BLaER1 treated with 17β-estradiol and CSF1 and Interleukin-3, amounts not matched to agents 10 nM and 100 nM (cell line): ENCODE measurements around the gene TMEM239.
"Not testable (repeated sequence)": the region's sequence is repeated elsewhere in the genome, so short reads cannot be mapped to it uniquely, and the experiment has no call there.

Source experiments
- H3K27ac ChIP-seq, 11 experiments: shearing (Covaris generic); formaldehyde crosslinking; 2 replicates each; pipeline ENCODE4 v1.8.1; 2022
- H3K27me3 ChIP-seq, 11 experiments: shearing (Covaris generic); formaldehyde crosslinking; 2 replicates each; pipeline ENCODE4 v1.8.1; 2022
- H3K36me3 ChIP-seq, 11 experiments: shearing (Covaris generic); formaldehyde crosslinking; 2 replicates each; pipeline ENCODE4 v1.8.1; 2022
- H3K4me1 ChIP-seq, 10 experiments: shearing (Covaris generic); formaldehyde crosslinking; 2 replicates each; pipeline ENCODE4 v1.8.1; 2022
- H3K4me2 ChIP-seq, 11 experiments: shearing (Covaris generic); formaldehyde crosslinking; 2 replicates each; pipeline ENCODE4 v1.8.1; 2022
- H3K4me3 ChIP-seq, 10 experiments: shearing (Covaris generic); formaldehyde crosslinking; 2 replicates each; pipeline ENCODE4 v1.8.1; 2022
- H3K9ac ChIP-seq, 11 experiments: shearing (Covaris generic); formaldehyde crosslinking; 2 replicates each; pipeline ENCODE4 v1.8.1; 2022
- H3K9me3 ChIP-seq, 11 experiments: shearing (Covaris generic); formaldehyde crosslinking; replicated peaks in 1 of 11; 2 replicates each; pipeline ENCODE4 v1.8.1; 2022
- H4K20me1 ChIP-seq, 11 experiments: shearing (Covaris generic); formaldehyde crosslinking; 2 replicates each; pipeline ENCODE4 v1.8.1; 2022
- Cebpa-rat ChIP-seq, 11 experiments: shearing (Covaris generic); IDR thresholded peaks; 2 replicates each; pipeline ENCODE4 v1.8.1; 2022

TMEM239 gene

DNA sequence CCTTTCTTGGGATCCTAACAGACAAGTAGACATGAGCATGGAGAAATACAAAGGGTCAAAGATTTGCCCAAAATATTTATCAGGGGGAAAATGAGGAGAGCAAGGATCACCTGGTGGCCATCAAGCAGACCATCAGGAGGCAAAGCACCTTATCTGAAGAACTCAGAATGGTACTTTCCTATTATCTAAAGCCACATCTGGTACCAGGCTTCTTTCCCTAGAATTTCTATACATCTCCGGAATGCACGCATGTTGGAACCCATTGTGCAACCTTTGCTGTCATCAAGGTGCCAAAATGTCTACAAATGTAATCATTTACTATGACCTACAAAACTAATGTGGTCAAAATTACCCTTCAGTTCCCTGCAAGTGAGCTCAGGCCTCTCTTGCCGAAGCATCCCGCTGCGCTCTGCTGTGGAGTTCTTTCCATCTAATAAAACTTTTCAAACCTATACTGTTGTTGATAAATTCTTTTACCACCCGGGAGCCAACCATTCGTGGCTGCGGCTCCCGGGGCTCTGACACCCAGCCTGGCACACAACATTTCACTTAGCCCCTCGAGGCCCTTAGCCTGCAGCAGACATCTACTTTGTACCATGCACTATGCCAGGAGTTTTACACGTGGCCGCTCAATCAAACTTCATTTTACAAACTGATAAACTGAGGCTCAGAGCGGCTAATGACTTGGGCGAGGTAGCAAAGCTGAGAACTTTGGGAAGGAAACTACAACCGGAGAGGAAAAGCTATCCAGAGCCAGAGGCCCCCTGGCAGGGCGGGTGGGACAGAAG is 11.9 kb upstream of the TMEM239 start:
- H3K36me3 ChIP-seq, result no peaks in the 10 kb centered on the region
- no peaks in the 10 kb centered on the region for H4K20me1 ChIP-seq
- no peak overlapping the region for H3K4me3 ChIP-seq
- no peaks in the 10 kb centered on the region for H3K9me3 ChIP-seq
- TF ChIP-seq Cebpa-rat (IDR thresholded peaks at IDR 0.05), result no peak
- H3K4me1 ChIP-seq, result peaks cover 13 to 23% (median 16%) of the 10 kb centered on the region in 10 experiments
- no peak overlapping the region for H3K27ac ChIP-seq
- H3K27me3 ChIP-seq, result peaks cover 5 to 36% (median 27%) of the 10 kb centered on the region in 11 experiments; a peak in 17 of 22 replicates
- no peak overlapping the region for H3K9ac ChIP-seq
- H3K4me2 ChIP-seq, result no peak overlapping the region

DNA sequence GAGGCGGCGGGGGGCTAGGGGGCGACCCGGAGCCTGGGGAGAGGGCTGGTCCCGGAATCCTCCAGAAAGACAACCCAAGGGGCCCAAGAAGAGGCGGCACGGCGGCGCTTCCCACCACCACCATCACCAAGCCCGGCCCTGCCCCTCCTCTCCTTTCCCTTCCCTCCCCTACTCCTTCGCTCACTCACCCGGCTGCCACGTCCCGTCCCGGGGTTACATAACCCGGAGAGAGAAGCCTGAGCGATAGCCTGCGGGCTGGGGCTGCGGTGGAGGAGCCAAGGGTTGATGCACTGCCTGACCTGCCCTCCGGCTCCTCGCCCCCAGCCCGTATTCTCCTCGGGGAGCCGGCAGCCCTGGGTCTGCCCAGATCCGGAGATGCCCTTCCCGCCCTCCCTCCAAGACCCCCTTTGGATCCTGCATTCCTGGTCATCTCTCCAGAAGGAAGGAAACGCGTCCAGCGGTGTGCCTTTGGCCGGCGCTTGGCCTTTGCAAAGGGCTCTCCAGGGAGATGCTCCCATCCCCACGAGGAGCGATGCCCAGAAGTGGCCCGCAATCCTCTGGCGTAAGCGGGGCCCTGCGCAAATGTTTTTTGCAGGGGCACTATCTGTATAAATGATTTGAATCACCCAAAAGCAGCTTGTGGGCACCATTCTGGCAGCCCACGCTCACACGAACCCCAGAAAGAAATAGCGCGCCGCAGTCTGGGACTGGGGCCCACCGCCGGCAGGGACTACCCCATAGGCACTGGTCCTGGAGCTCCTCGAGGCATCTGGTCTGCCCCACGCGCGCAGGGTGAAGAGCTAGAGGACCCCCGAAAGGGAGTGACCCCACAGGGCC is 11.1 kb upstream of the TMEM239 start:
- H3K4me2 ChIP-seq, result no peak overlapping the region
- H3K9me3 ChIP-seq, result no peaks in the 10 kb centered on the region
- H3K4me1 ChIP-seq, result peaks cover 11 to 17% (median 13%) of the 10 kb centered on the region in 10 experiments
- H3K27ac ChIP-seq, result no peak overlapping the region
- TF ChIP-seq Cebpa-rat (IDR thresholded peaks at IDR 0.05), result no peak
- no peak overlapping the region for H3K4me3 ChIP-seq
- no peaks in the 10 kb centered on the region for H3K36me3 ChIP-seq
- no peak overlapping the region for H3K9ac ChIP-seq
- no peaks in the 10 kb centered on the region for H4K20me1 ChIP-seq
- H3K27me3 ChIP-seq, result peaks cover 5 to 36% (median 27%) of the 10 kb centered on the region in 11 experiments; a peak in 17 of 22 replicates

DNA sequence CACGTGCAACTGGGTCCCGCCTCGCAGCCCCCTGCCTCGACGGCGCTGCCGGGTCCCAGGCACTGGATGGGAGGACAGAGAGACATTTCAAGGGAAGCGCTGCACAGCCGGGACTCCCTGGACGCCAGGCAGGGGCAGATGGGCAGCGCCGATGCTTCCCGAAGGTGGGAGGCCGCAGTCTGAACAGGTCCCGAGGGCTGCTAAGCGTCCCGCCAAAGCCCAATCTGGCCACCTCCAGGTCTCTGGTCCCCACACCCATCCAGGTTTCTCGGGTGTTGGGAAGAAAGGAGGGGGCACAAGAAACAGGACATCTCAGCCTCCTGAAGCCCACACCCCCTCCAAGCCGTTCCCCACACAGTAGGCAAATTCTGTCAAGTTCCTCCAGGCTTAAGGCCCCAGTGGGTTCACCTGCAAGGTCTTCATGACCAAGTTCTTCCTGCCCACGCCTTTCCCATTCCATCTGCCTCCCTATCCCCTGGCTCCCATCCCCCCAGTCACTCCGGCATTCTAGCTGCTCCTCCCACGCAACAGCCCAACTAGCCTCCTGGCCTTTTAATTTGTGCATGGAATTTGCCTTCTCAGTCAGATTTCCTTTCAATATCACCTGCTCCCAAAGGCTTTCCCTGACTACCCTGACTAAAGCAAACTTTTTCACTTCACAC is 10.3 kb upstream of the TMEM239 start:
- Histone ChIP-seq H3K4me2 (no peak overlapping the region), H3K9me3 (no peaks in the 10 kb centered on the region)

DNA sequence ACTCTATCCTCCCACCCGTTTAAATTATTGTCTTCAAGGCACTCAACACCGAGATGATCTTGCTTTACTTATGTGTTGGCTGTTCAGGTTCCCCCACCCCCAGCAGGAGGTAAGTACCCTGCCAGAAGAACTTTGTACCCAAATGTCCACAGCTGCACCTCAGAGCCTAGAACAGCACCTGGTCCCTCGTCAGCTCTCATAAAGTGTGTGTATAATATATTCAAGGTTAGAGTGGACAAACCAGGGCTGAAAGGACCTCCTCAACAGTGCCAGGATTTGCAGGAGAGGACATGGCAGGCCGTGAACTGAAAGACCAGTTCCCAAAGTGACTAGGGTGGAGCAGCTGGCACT is 9.8 kb upstream of the TMEM239 start:
- no peak overlapping the region for H3K4me3 ChIP-seq
- TF ChIP-seq Cebpa-rat (IDR thresholded peaks at IDR 0.05), result no peak
- H3K4me2 ChIP-seq, result no peak overlapping the region
- H3K36me3 ChIP-seq, result no peaks in the 10 kb centered on the region
- no peaks in the 10 kb centered on the region for H4K20me1 ChIP-seq
- peaks cover 3 to 12% (median 7%) of the 10 kb centered on the region in 10 experiments for H3K4me1 ChIP-seq
- peaks cover 0 to under 1% (median 0%) of the 10 kb centered on the region in 11 experiments; a peak in 2 of 22 replicates for H3K9me3 ChIP-seq
- no peak overlapping the region for H3K27ac ChIP-seq
- H3K27me3 ChIP-seq, result peaks cover 5 to 36% (median 27%) of the 10 kb centered on the region in 11 experiments; a peak in 17 of 22 replicates
- H3K9ac ChIP-seq, result no peak overlapping the region

More for the DNA sequence above, 10.3 kb upstream of the TMEM239 start:
- Histone ChIP-seq H3K27ac (no peak overlapping the region), H3K36me3 (no peaks in the 10 kb centered on the region), H3K4me3 (no peak overlapping the region), H3K4me1 (peaks cover 8 to 17% (median 12%) of the 10 kb centered on the region in 10 experiments), H3K9ac (no peak overlapping the region), H3K27me3 (peaks cover 5 to 36% (median 27%) of the 10 kb centered on the region in 11 experiments; a peak in 17 of 22 replicates), H4K20me1 (no peaks in the 10 kb centered on the region)
- TF ChIP-seq Cebpa-rat (IDR thresholded peaks at IDR 0.05), result no peak

DNA sequence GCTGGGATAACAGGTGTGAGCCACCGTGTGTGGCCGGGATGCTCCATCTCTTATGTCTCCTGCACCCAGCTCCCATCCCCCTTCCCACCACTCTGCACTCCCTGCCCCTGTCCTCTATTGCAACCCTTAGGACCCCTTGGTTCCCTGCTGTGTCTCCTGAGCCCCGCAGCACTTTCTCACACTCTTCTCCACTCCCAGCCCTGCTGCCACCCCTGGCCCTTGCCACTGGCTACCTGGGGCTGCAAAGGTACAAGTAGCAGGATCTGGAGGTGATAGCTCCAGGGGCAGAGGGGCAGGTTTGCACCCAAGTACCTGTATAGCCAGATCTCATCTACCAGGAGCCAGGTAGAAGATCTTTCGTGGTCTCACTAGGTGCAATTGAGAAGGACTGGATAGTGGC is 9.1 kb upstream of the TMEM239 start:
- no peak for TF ChIP-seq Cebpa-rat (IDR thresholded peaks at IDR 0.05)
- Histone ChIP-seq H3K9me3 (peaks cover 0 to 7% (median 4%) of the 10 kb centered on the region in 11 experiments; a peak in 18 of 22 replicates), H3K4me1 (peaks cover 0 to 5% (median under 1%) of the 10 kb centered on the region in 10 experiments; a peak in 9 of 20 replicates), H3K9ac (no peak overlapping the region), H3K27me3 (peaks cover 5 to 36% (median 27%) of the 10 kb centered on the region in 11 experiments; a peak in 17 of 22 replicates), H3K27ac (no peak overlapping the region), H3K36me3 (no peaks in the 10 kb centered on the region), H3K4me2 (no peak overlapping the region), H3K4me3 (no peak overlapping the region), H4K20me1 (no peaks in the 10 kb centered on the region)

- Histone ChIP-seq H3K9me3 (peaks cover 0 to 16% (median 10%) of the 10 kb centered on the region in 11 experiments; a peak in 19 of 22 replicates), H3K4me2 (peak overlapping the region in 1 of 11 experiments; percentile 18; a peak in 1 of 22 replicates), H3K27me3 (peaks cover 5 to 36% (median 27%) of the 10 kb centered on the region in 11 experiments; a peak in 17 of 22 replicates)
- H3K4me1 ChIP-seq, H4K20me1 ChIP-seq, H3K27ac ChIP-seq, H3K9ac ChIP-seq, H3K4me3 ChIP-seq, H3K36me3 ChIP-seq: not testable (repeated sequence)
Observed at GRCh38 chr20:2807929-2808328, 8.2 kb upstream of the TMEM239 start.

DNA sequence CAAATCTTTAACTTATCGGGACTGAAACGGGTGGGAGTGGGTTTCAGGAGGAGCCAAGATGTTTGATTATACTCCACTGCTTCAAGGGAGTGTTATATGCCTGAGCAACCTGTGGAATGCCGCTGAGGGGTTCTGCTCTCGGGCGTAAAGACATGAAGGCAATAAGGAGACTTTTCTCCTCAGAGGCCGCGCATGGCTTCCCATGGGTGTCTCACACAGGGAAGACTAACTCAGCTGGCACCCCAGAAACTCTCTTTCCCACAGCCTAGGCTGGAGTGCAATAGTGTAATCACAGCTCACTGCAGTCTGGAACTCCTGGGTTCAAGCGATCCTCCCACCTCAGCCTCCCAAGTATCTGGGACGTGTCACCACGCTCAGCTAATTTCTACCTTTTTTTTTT is 6.5 kb upstream of the TMEM239 start:
- Histone ChIP-seq H3K27ac (no peak overlapping the region), H3K4me2 (no peak overlapping the region), H3K36me3 (no peaks in the 10 kb centered on the region), H3K27me3 (peaks cover 3 to 23% (median 17%) of the 10 kb centered on the region in 11 experiments; a peak in 17 of 22 replicates), H3K9ac (no peak overlapping the region), H3K9me3 (peaks cover 0 to 19% (median 13%) of the 10 kb centered on the region in 11 experiments; a peak in 19 of 22 replicates), H4K20me1 (no peaks in the 10 kb centered on the region), H3K4me1 (peaks cover 6 to 12% (median 9%) of the 10 kb centered on the region in 10 experiments), H3K4me3 (no peak overlapping the region)
- no peak for TF ChIP-seq Cebpa-rat (IDR thresholded peaks at IDR 0.05)

DNA sequence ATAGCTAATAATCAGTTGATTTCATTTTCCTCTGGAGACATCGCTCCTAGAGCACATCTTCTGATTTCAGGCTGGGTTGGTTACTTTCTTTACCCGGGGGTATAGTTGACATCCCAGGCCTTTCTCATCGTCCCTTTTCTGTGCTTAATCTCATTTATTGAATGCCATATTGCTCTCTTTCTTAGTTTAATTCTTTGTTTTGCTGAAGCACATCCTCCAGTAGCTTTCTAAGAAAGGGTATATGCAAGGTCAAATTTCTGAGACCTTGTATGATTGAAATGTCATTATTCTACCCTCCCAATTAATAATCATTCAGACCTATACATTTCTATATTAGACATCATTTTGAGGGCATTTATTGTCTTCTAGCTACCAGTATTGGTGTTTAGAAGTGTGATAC is 4.0 kb upstream of the TMEM239 start:
- Histone ChIP-seq H3K9ac (no peak overlapping the region), H3K4me2 (no peak overlapping the region), H3K4me3 (no peak overlapping the region), H3K4me1 (peaks cover 15 to 26% (median 23%) of the 10 kb centered on the region in 10 experiments), H3K27me3 (peaks cover 0 to 5% (median 0%) of the 10 kb centered on the region in 11 experiments; a peak in 1 of 22 replicates), H4K20me1 (no peaks in the 10 kb centered on the region), H3K27ac (no peak overlapping the region), H3K9me3 (peaks cover 0 to 19% (median 13%) of the 10 kb centered on the region in 11 experiments; a peak in 19 of 22 replicates), H3K36me3 (no peaks in the 10 kb centered on the region)
- TF ChIP-seq Cebpa-rat (IDR thresholded peaks at IDR 0.05), result no peak
